Right cardiac atrium (tissue), 5 donors: ENCODE data around the gene FAM210B. TPM values are rescaled to one million over a fixed set of nuclear protein-coding genes. Genes with fewer than 3 reads are reported as not detected.
"Not testable (repeated sequence)": the region's sequence is repeated elsewhere in the genome, so short reads cannot be mapped to it uniquely, and the experiment has no call there.

Source experiments
- ATAC-seq, 2 donors: fragments of 200-7000 bp; cut with Tn5 transposase; one replicate each; pipeline versions ENCODE4 v1.8.0 to v1.9.1; 2020; ENCODE audit warnings: moderate library complexity in 2 of 2, mild to moderate bottlenecking in 1 of 2
- DNase-seq, 3 donors: peaks; one replicate each; pipeline ENCODE4 v3.0.0-alpha.2; 2020
- H3K27ac ChIP-seq: one replicate; pipeline ENCODE4 v1.5.1; 2013; ENCODE audit warnings: mild to moderate bottlenecking, low read length, control low read depth, moderate library complexity
- H3K27me3 ChIP-seq: one replicate; pipeline ENCODE4 v1.6.1; 2013; ENCODE audit not compliant: control insufficient read depth, insufficient read depth
- H3K4me1 ChIP-seq: one replicate; pipeline ENCODE4 v1.6.1; 2013; ENCODE audit warnings: low read length; ENCODE audit not compliant: control insufficient read depth, insufficient read depth
- H3K4me3 ChIP-seq: one replicate; pipeline ENCODE4 v1.5.1; 2013; ENCODE audit warnings: low read length, control low read depth
- H3K9me3 ChIP-seq: one replicate; pipeline ENCODE4 v1.6.1; 2013; ENCODE audit warnings: low read length; ENCODE audit not compliant: control insufficient read depth
- WGBS: extraction: QIAGEN DNeasy Blood & Tissue Kit; methylation state at CpG from one replicate; pipeline ENCODE4 v1.1.7; 2013; 5-methylcytosine and 5-hydroxymethylcytosine counted together
- intact Hi-C, 4 donors: fragments of 100-400 bp; cut with DNase I; formaldehyde crosslinking; loops; one replicate each; pipeline versions ENCODE4 v1.11.0 to v1.14.0; 2022 to 2023
- polyA plus RNA-seq: library from polyadenylated mRNA; stranded (reverse); fragments of 200-250 nt; gene quantifications from one replicate; pipeline ENCODE4 v1.2.3, GENCODE V29; 2013
- total RNA-seq, 4 donors: library from RNA; stranded (reverse); fragmentation: NEBNext Ultra II Directional; extraction: Animal tissue kit (Norgen Biotek cat#: 25700); gene quantifications; one replicate each; pipeline ENCODE4 v1.2.1, GENCODE V29; 2021
- donor health status: healthy with polysubstance abuse.
- donor health status: DM: no; HTN: yes; CAD: no.
- donor health status: DM: no; HTN: no; CAD: no.
- donor health status: DM: no; HTN: yes; CAD: no; lungs with severe emphysema.
- donor health status: DM: yes; HTN: yes; CAD: no.

The FAM210B gene
- total and polyA plus RNA-seq, 5 donors = 29.4 to 37.9 (median 33.7) TPM

- no peak overlapping the region for H3K27ac ChIP-seq
- peaks cover 4% of the 10 kb centered on the region for H3K4me1 ChIP-seq
- no peaks in the 10 kb centered on the region for H3K9me3 ChIP-seq
- H3K4me3 ChIP-seq = no peak overlapping the region
- ATAC-seq (peak; percentile 48 to 51), DNase-seq (no peak)
- no peaks in the 10 kb centered on the region for H3K27me3 ChIP-seq
- intact Hi-C loops = no loop called here
- WGBS = 4% methylated on average over 1 of the region's 1 CpG
These were observed 21.6 kb downstream of the FAM210B start for GRCh38 chr20:56380375-56380774.

- WGBS = 98% methylated on average over 1 of the region's 1 CpG
- Histone ChIP-seq H3K4me3 (no peak overlapping the region), H3K4me1 (peaks cover 4% of the 10 kb centered on the region), H3K9me3 (no peaks in the 10 kb centered on the region), H3K27ac (no peak overlapping the region), H3K27me3 (no peaks in the 10 kb centered on the region)
- intact Hi-C loops = no loop called here
- DNase-seq = no peak
- ATAC-seq = no peak
These were observed 22.7 kb downstream of the FAM210B start for GRCh38 chr20:56381501-56381900.

- DNase-seq = no peak
These were observed 23.9 kb downstream of the FAM210B start for GRCh38 chr20:56382696-56383095.

GRCh38 chr20:56383334-56383733 lies 24.6 kb downstream of the FAM210B start:
- Histone ChIP-seq H3K4me3 (no peak overlapping the region), H3K9me3 (no peaks in the 10 kb centered on the region), H3K27ac (no peak overlapping the region), H3K4me1 (peaks cover 4% of the 10 kb centered on the region), H3K27me3 (no peaks in the 10 kb centered on the region)
- DNase-seq (no peak), ATAC-seq (no peak)
- intact Hi-C loops = no loop called here
- WGBS = 67% methylated on average over 8 of the region's 8 CpGs

More at GRCh38 chr20:56382696-56383095, 23.9 kb downstream of the FAM210B start:
- Histone ChIP-seq H3K4me1 (peaks cover 4% of the 10 kb centered on the region), H3K27me3 (no peaks in the 10 kb centered on the region), H3K4me3 (no peak overlapping the region), H3K27ac (no peak overlapping the region), H3K9me3 (no peaks in the 10 kb centered on the region)
- ATAC-seq = no peak
- 29% methylated on average over 4 of the region's 4 CpGs for WGBS
- intact Hi-C loops = no loop called here

- WGBS = 89% methylated on average over 4 of the region's 4 CpGs
These were observed 26.4 kb downstream of the FAM210B start for GRCh38 chr20:56385130-56385529.

GRCh38 chr20:56386219-56386618 lies 27.4 kb downstream of the FAM210B start:
- ATAC-seq (no peak), DNase-seq (no peak)
- WGBS = 91% methylated on average over 6 of the region's 6 CpGs
- intact Hi-C loops = no loop called here
- Histone ChIP-seq H3K27me3 (no peaks in the 10 kb centered on the region), H3K27ac (no peak overlapping the region), H3K4me3 (no peak overlapping the region), H3K9me3 (no peaks in the 10 kb centered on the region), H3K4me1 (peaks cover 4% of the 10 kb centered on the region)

More at GRCh38 chr20:56385130-56385529, 26.4 kb downstream of the FAM210B start:
- intact Hi-C loops = no loop called here
- Histone ChIP-seq H3K9me3 (no peaks in the 10 kb centered on the region), H3K4me3 (no peak overlapping the region), H3K4me1 (peaks cover 4% of the 10 kb centered on the region), H3K27me3 (no peaks in the 10 kb centered on the region), H3K27ac (no peak overlapping the region)
- ATAC-seq = no peak
- DNase-seq = no peak

GRCh38 chr20:56388882-56389281 lies 30.1 kb downstream of the FAM210B start:
- DNase-seq = no peak
- H3K27ac ChIP-seq = no peak overlapping the region
- no peak overlapping the region for H3K4me3 ChIP-seq
- peaks cover 7% of the 10 kb centered on the region for H3K4me1 ChIP-seq
- intact Hi-C loops = no loop called here
- no peaks in the 10 kb centered on the region for H3K9me3 ChIP-seq
- no peak for ATAC-seq
- WGBS = 88% methylated on average over 4 of the region's 4 CpGs
- no peaks in the 10 kb centered on the region for H3K27me3 ChIP-seq

GRCh38 chr20:56389807-56390206 lies 31.0 kb downstream of the FAM210B start:
- Histone ChIP-seq H3K9me3 (no peaks in the 10 kb centered on the region), H3K27me3 (no peaks in the 10 kb centered on the region), H3K27ac (no peak overlapping the region), H3K4me1 (peaks cover 7% of the 10 kb centered on the region), H3K4me3 (no peak overlapping the region)
- intact Hi-C loops = loop anchor here in 1 of 4 donors (10.0 kb wide), 1 partner anchor 75 kb away; the partner anchor contains the start of gene RTF2
- DNase-seq (no peak), ATAC-seq (no peak)
- 97% methylated on average over 4 of the region's 4 CpGs for WGBS

- H3K27me3 ChIP-seq, H3K4me1 ChIP-seq, H3K27ac ChIP-seq, H3K9me3 ChIP-seq, ATAC-seq, H3K4me3 ChIP-seq: not testable (repeated sequence)
- DNase-seq = peak in 1 of 3 donors; percentile 43
- intact Hi-C loops = loop anchor here in 1 of 4 donors (10.0 kb wide), 1 partner anchor 74 kb away; the partner anchor contains the start of gene RTF2
- WGBS = 96% methylated on average over 9 of the region's 9 CpGs
These were observed 31.6 kb downstream of the FAM210B start for GRCh38 chr20:56390396-56390795.

- ATAC-seq (no peak), DNase-seq (no peak)
- Histone ChIP-seq H3K4me1 (peaks cover 7% of the 10 kb centered on the region), H3K27ac (no peak overlapping the region), H3K4me3 (peak overlapping the region; percentile 87), H3K9me3 (no peaks in the 10 kb centered on the region), H3K27me3 (no peaks in the 10 kb centered on the region)
- intact Hi-C loops = loop anchor here in 1 of 4 donors (10.0 kb wide), 1 partner anchor 74 kb away; the partner anchor contains the start of gene RTF2
- 20% methylated on average over 10 of the region's 10 CpGs for WGBS
These were observed 32.3 kb downstream of the FAM210B start for GRCh38 chr20:56391037-56391436.

GRCh38 chr20:56391596-56392131 lies 32.9 kb downstream of the FAM210B start:
- peak overlapping the region; percentile 87 for H3K4me3 ChIP-seq
- ATAC-seq = peak; percentile 35 to 60
- no peaks in the 10 kb centered on the region for H3K9me3 ChIP-seq
- no peaks in the 10 kb centered on the region for H3K27me3 ChIP-seq
- WGBS = under 1% methylated on average over 29 of the region's 29 CpGs
- intact Hi-C loops = loop anchor here in 1 of 4 donors (10.0 kb wide), 1 partner anchor 73 kb away; the partner anchor contains the start of gene RTF2
- no peak for DNase-seq
- H3K4me1 ChIP-seq = peaks cover 7% of the 10 kb centered on the region
- H3K27ac ChIP-seq = peak overlapping the region; percentile 73
